SH-SY5Y (cell line): ENCODE data around the gene OPCML.

Experiments used
- GATA2 ChIP-seq: IDR thresholded peaks from 2 replicates; pipeline ENCODE4 v1.6.1; 2011; ENCODE audit warnings: mild to moderate bottlenecking, low read depth, low read length
- GATA3 ChIP-seq: IDR thresholded peaks from 2 replicates; pipeline ENCODE4 v1.6.1; 2011; ENCODE audit warnings: low read depth, mild to moderate bottlenecking, low read length, moderate library complexity

DNA sequence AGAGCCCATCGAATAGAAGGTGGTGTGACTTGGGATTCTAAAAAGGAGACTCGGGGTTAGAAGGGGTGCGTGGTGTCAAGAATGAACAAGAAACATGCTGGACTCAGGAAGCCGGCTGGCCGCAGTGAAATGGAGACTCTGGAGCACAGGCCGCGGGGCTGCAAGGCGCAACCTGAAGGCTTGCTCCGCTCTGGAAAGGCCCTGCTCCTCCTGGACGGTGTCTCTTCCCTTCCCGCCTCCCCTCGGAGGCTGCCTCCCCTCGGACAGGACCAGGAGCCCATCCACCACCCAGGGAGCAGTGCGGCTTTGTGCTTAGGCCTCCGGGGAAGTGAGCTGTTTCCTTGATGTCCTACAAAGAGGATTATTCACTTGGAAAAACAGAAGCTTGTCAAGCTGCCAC is 170.1 kb downstream of the OPCML start:
- TF ChIP-seq GATA2, result no peak
- TF ChIP-seq GATA3, result no peak
